Transverse colon (tissue), 4 donors: ENCODE data around the gene PTPRE.

Source experiments
- CTCF ChIP-seq, 5 experiments: fragments of 200-600 bp in 3 of 5; fragments of 450-650 bp in 2 of 5; sonication (generic) in 3 of 5; IDR thresholded peaks; 1 replicate in 2 of 5; 2 replicates in 3 of 5; pipeline ENCODE4 v1.5.1; 2016 to 2017; ENCODE audit warnings: antibody characterized with exemption in 5 of 5, inconsistent platforms in 3 of 5, mild to moderate bottlenecking in 2 of 5, moderate library complexity in 1 of 5
- EP300 ChIP-seq: sonication (generic); formaldehyde crosslinking; IDR thresholded peaks from one replicate; pipeline ENCODE4 v1.6.1; 2017; ENCODE audit warnings: antibody characterized with exemption, low read depth
- POLR2A ChIP-seq: fragments of 450-650 bp; IDR thresholded peaks from one replicate; pipeline ENCODE4 v1.6.1; 2016; ENCODE audit warnings: antibody characterized with exemption, mild to moderate bottlenecking, moderate library complexity
- POLR2AphosphoS5 ChIP-seq, 3 donors: sonication (generic); formaldehyde crosslinking; IDR thresholded peaks; one replicate each; pipeline ENCODE4 v1.6.1; 2016; ENCODE audit warnings: antibody characterized with exemption in 3 of 3

- TF ChIP-seq CTCF (IDR thresholded peaks at IDR 0.05) (no peak), POLR2AphosphoS5 (IDR thresholded peaks at IDR 0.05) (no peak), POLR2A (no peak), EP300 (no peak)
These were observed 170.4 kb downstream of the PTPRE start for GRCh38 chr10:128077155-128077875.
